ENCODE measurements around the gene BTF3.
"Not testable (repeated sequence)": the region's sequence is repeated elsewhere in the genome, so short reads cannot be mapped to it uniquely, and the experiment has no call there.

The BTF3 gene

GRCh38 chr5:73486119-73486899 is 11.9 kb upstream of the BTF3 start:
- no peak for DNase-seq

GRCh38 chr5:73487257-73487656 is 11.0 kb upstream of the BTF3 start:
- DNase-seq, result not testable (repeated sequence)

- no peak for DNase-seq
Observed at GRCh38 chr5:73487815-73488214, 10.4 kb upstream of the BTF3 start.

GRCh38 chr5:73488806-73489205 is 9.4 kb upstream of the BTF3 start:
- DNase-seq, result no peak

- no peak for DNase-seq
Observed at GRCh38 chr5:73490088-73490487, 8.2 kb upstream of the BTF3 start.

- DNase-seq, result no peak
Observed at GRCh38 chr5:73491155-73491554, 7.1 kb upstream of the BTF3 start.

- no peak for DNase-seq
Observed at GRCh38 chr5:73493421-73493820, 4.8 kb upstream of the BTF3 start.

GRCh38 chr5:73494721-73495120 is 3.5 kb upstream of the BTF3 start:
- no peak for DNase-seq

GRCh38 chr5:73495772-73496335 is 2.4 kb upstream of the BTF3 start:
- DNase-seq, result no peak

GRCh38 chr5:73496984-73497457 is 1.2 kb upstream of the BTF3 start:
- DNase-seq, result peak; percentile 36

GRCh38 chr5:73497497-73498056 is 665 bp upstream of the BTF3 start:
- no peak for DNase-seq

GRCh38 chr5:73499187-73499586 is 945 bp downstream of the BTF3 start:
- DNase-seq, result no peak

- DNase-seq, result no peak
Observed at GRCh38 chr5:73499756-73500155, 1.5 kb downstream of the BTF3 start.

GRCh38 chr5:73501406-73501805 is 3.2 kb downstream of the BTF3 start:
- DNase-seq, result no peak

- no peak for DNase-seq
Observed at GRCh38 chr5:73506459-73506955, 8.3 kb downstream of the BTF3 start.

GRCh38 chr5:73507062-73507461 is 8.8 kb downstream of the BTF3 start:
- no peak for DNase-seq

- DNase-seq, result not testable (repeated sequence)
Observed at GRCh38 chr5:73508521-73508920, 10.3 kb downstream of the BTF3 start.

- DNase-seq, result no peak
Observed at GRCh38 chr5:73513996-73514395, 15.8 kb downstream of the BTF3 start.

- DNase-seq, result no peak
Observed at GRCh38 chr5:73514418-73514817, 16.2 kb downstream of the BTF3 start.

- no peak for DNase-seq
Observed at GRCh38 chr5:73515232-73515631, 17.0 kb downstream of the BTF3 start.

- peak; percentile 89 for DNase-seq
Observed at GRCh38 chr5:73519531-73520283, 21.5 kb downstream of the BTF3 start.

- DNase-seq, result no peak
Observed at GRCh38 chr5:73522989-73523388, 24.7 kb downstream of the BTF3 start.

GRCh38 chr5:73523861-73524260 is 25.6 kb downstream of the BTF3 start:
- no peak for DNase-seq
